GM23338 (cell line): Measurements from ENCODE around the gene SRGN.

ENCODE experiments used
- CREB1 ChIP-seq: fragments of 250-450 bp; sonication (Bioruptor Pico); IDR thresholded peaks from 2 replicates; pipeline ENCODE4 v1.5.0; 2020; ENCODE audit warnings: low read depth, mild to moderate bottlenecking, moderate library complexity
- CTCF ChIP-seq, 2 experiments: fragments of 200-600 bp in 1 of 2; sonication (generic) in 1 of 2; conservative IDR thresholded peaks; 2 replicates each; pipeline versions ENCODE4 v1.5.1 to v1.6.1; 2016 to 2017; ENCODE audit warnings: antibody characterized with exemption in 2 of 2, low read depth in 2 of 2, mild to moderate bottlenecking in 2 of 2, moderate library complexity in 1 of 2
- ETS1 ChIP-seq: IDR thresholded peaks from 2 replicates; pipeline ENCODE4 v1.6.1; 2016; ENCODE audit warnings: antibody characterized with exemption
- EZH2 ChIP-seq: fragments of 200-600 bp; sonication (generic); IDR thresholded peaks from one replicate; pipeline ENCODE4 v1.8.0; 2017; ENCODE audit warnings: antibody characterized with exemption, mild to moderate bottlenecking, low read depth; ENCODE audit not compliant: unreplicated experiment
- EZH2phosphoT487 ChIP-seq: fragments of 200-600 bp; sonication (generic); IDR thresholded peaks from one replicate; pipeline ENCODE4 v1.8.1; 2018; ENCODE audit warnings: antibody characterized with exemption; ENCODE audit not compliant: unreplicated experiment
- JUNB ChIP-seq: IDR thresholded peaks from one replicate; pipeline ENCODE4 v1.6.1; 2016; ENCODE audit warnings: antibody characterized with exemption; ENCODE audit not compliant: unreplicated experiment
- NANOG ChIP-seq: IDR thresholded peaks from 2 replicates; pipeline ENCODE4 v1.6.1; 2016; ENCODE audit warnings: antibody characterized with exemption, borderline replicate concordance
- POLR2AphosphoS5 ChIP-seq: IDR thresholded peaks from 2 replicates; pipeline ENCODE4 v1.6.1; 2016; ENCODE audit warnings: antibody characterized with exemption, low read depth
- REST ChIP-seq: IDR thresholded peaks from one replicate; pipeline ENCODE4 v1.6.1; 2018; ENCODE audit warnings: antibody characterized with exemption; ENCODE audit not compliant: unreplicated experiment
- STAT1 ChIP-seq: IDR thresholded peaks from one replicate; pipeline ENCODE4 v1.6.1; 2016; ENCODE audit warnings: antibody characterized with exemption; ENCODE audit not compliant: unreplicated experiment
- ZNF114 ChIP-seq: fragments of 250-450 bp; sonication (Bioruptor Pico); IDR thresholded peaks from 2 replicates; pipeline ENCODE4 v1.5.0; 2020; ENCODE audit warnings: mild to moderate bottlenecking, moderate library complexity
- ZNF331 ChIP-seq: fragments of 250-450 bp; sonication (Bioruptor Pico); IDR thresholded peaks from 2 replicates; pipeline ENCODE4 v1.5.0; 2020; ENCODE audit warnings: low read depth, mild to moderate bottlenecking, moderate library complexity
- ZNF462 ChIP-seq: fragments of 250-450 bp; sonication (Bioruptor Pico); IDR thresholded peaks from 2 replicates; pipeline ENCODE4 v1.5.0; 2020; ENCODE audit warnings: mild to moderate bottlenecking, moderate library complexity

- TF ChIP-seq REST (no peak), EZH2 (no peak), JUNB (no peak), CTCF (conservative IDR thresholded peaks at IDR 0.05; ENCODE audit: low read depth in 2 of 2) (no peak), POLR2AphosphoS5 (no peak), CREB1 (CRISPR knock-in tag) (no peak), ETS1 (no peak), NANOG (no peak), ZNF114 (CRISPR knock-in tag) (no peak), EZH2phosphoT487 (no peak), STAT1 (no peak), ZNF331 (no peak), ZNF462 (CRISPR knock-in tag) (no peak)
Measured at GRCh38 chr10:69044546-69044945, 43.4 kb upstream of the SRGN start.
